DOHH2 (cell line): ENCODE data around the gene CCT2.

Source experiments
- H3F3A ChIP-seq: fragments of 200-600 bp; sonication (generic), shearing (Covaris generic); 2 replicates; pipeline ENCODE4 v1.6.0; 2016; ENCODE audit warnings: antibody characterized with exemption, mild to moderate bottlenecking; ENCODE audit not compliant: control insufficient read depth, insufficient read depth
- H3K27ac ChIP-seq: fragments of 200-600 bp; sonication (generic); 2 replicates; pipeline ENCODE4 v1.5.1; 2014; ENCODE audit warnings: low read depth, mild to moderate bottlenecking, low read length, moderate library complexity
- H3K27me3 ChIP-seq: fragments of 200-600 bp; sonication (generic); 2 replicates; pipeline ENCODE4 v1.6.1; 2014; ENCODE audit warnings: mild to moderate bottlenecking, low read length, mixed read lengths; ENCODE audit not compliant: control insufficient read depth
- H3K36me3 ChIP-seq: fragments of 200-600 bp; sonication (generic); 2 replicates; pipeline ENCODE4 v1.6.1; 2014; ENCODE audit warnings: mild to moderate bottlenecking, low read length, moderate library complexity, mixed read lengths; ENCODE audit not compliant: control insufficient read depth
- H3K4me1 ChIP-seq: fragments of 200-600 bp; sonication (generic); 2 replicates; pipeline ENCODE4 v1.6.1; 2014; ENCODE audit warnings: mild to moderate bottlenecking, low read length, mixed read lengths; ENCODE audit not compliant: control insufficient read depth
- H3K4me2 ChIP-seq: fragments of 200-600 bp; sonication (generic); 2 replicates; pipeline ENCODE4 v1.6.0; 2014; ENCODE audit warnings: mild to moderate bottlenecking, low read length, moderate library complexity
- H3K4me3 ChIP-seq: fragments of 200-600 bp; sonication (generic); 2 replicates; pipeline ENCODE4 v1.5.1; 2014; ENCODE audit warnings: mild to moderate bottlenecking, low read length, mixed read lengths
- H3K79me2 ChIP-seq: fragments of 200-600 bp; sonication (generic); 2 replicates; pipeline ENCODE4 v1.6.1; 2014; ENCODE audit warnings: mild to moderate bottlenecking, low read length, mixed read lengths; ENCODE audit not compliant: control insufficient read depth
- H3K9me2 ChIP-seq: fragments of 200-600 bp; sonication (generic); replicated peaks from 2 replicates; pipeline ENCODE4 v1.6.1; 2014; ENCODE audit warnings: mild to moderate bottlenecking, low read length, mixed read lengths; ENCODE audit not compliant: control insufficient read depth
- H3K9me3 ChIP-seq: fragments of 200-600 bp; sonication (generic); 2 replicates; pipeline ENCODE4 v1.6.1; 2014; ENCODE audit warnings: antibody characterized with exemption, low read length, mixed read lengths; ENCODE audit not compliant: control insufficient read depth, insufficient read depth
- H4K20me1 ChIP-seq: fragments of 200-600 bp; sonication (generic); 2 replicates; pipeline ENCODE4 v1.6.0; 2014; ENCODE audit warnings: low read depth, mild to moderate bottlenecking, antibody characterized with exemption, low read length, moderate library complexity; ENCODE audit not compliant: control insufficient read depth, insufficient read depth
- CTCF ChIP-seq: fragments of 200-600 bp; sonication (generic); IDR thresholded peaks from one replicate; pipeline ENCODE4 v1.5.1; 2014; ENCODE audit warnings: antibody characterized with exemption, mild to moderate bottlenecking, low read depth, low read length; ENCODE audit not compliant: poor library complexity, severe bottlenecking
- EZH2phosphoT487 ChIP-seq: fragments of 200-600 bp; sonication (generic); IDR thresholded peaks from 2 replicates; pipeline ENCODE4 v1.6.1; 2017; ENCODE audit warnings: borderline replicate concordance, mild to moderate bottlenecking, antibody characterized with exemption, low read length, moderate library complexity, mixed read lengths

The CCT2 gene

GRCh38 chr12:69616025-69616424, 30.8 kb downstream of the CCT2 start:
- Histone ChIP-seq H3K4me1 (no peaks in the 10 kb centered on the region), H4K20me1 (no peaks in the 10 kb centered on the region), H3K27ac (no peak overlapping the region), H3K79me2 (no peaks in the 10 kb centered on the region), H3K27me3 (no peaks in the 10 kb centered on the region; the same call in 1 of the 2 replicates), H3F3A (no peaks in the 10 kb centered on the region), H3K9me3 (no peaks in the 10 kb centered on the region), H3K9me2 (no peaks in the 10 kb centered on the region), H3K36me3 (no peaks in the 10 kb centered on the region), H3K4me3 (no peak overlapping the region), H3K4me2 (no peak overlapping the region)
- TF ChIP-seq EZH2phosphoT487 (no peak), CTCF (no peak)

GRCh38 chr12:69619050-69619449, 33.8 kb downstream of the CCT2 start:
- Histone ChIP-seq H3F3A (no peaks in the 10 kb centered on the region), H3K27me3 (no peaks in the 10 kb centered on the region; the same call in 1 of the 2 replicates), H3K4me3 (no peak overlapping the region), H4K20me1 (no peaks in the 10 kb centered on the region), H3K9me2 (no peaks in the 10 kb centered on the region), H3K4me2 (no peak overlapping the region), H3K27ac (no peak overlapping the region), H3K36me3 (no peaks in the 10 kb centered on the region), H3K9me3 (no peaks in the 10 kb centered on the region), H3K79me2 (no peaks in the 10 kb centered on the region), H3K4me1 (no peaks in the 10 kb centered on the region)
- no peak for TF ChIP-seq EZH2phosphoT487
- no peak for TF ChIP-seq CTCF

GRCh38 chr12:69620077-69620476, 34.8 kb downstream of the CCT2 start:
- no peak for TF ChIP-seq EZH2phosphoT487
- TF ChIP-seq CTCF = no peak
- no peaks in the 10 kb centered on the region for H3K9me2 ChIP-seq
- no peaks in the 10 kb centered on the region for H3K9me3 ChIP-seq
- H3K4me2 ChIP-seq = no peak overlapping the region
- H3F3A ChIP-seq = no peaks in the 10 kb centered on the region
- no peaks in the 10 kb centered on the region for H3K36me3 ChIP-seq
- H3K79me2 ChIP-seq = no peaks in the 10 kb centered on the region
- no peak overlapping the region for H3K4me3 ChIP-seq
- no peaks in the 10 kb centered on the region for H4K20me1 ChIP-seq
- no peak overlapping the region for H3K27ac ChIP-seq
- no peaks in the 10 kb centered on the region for H3K4me1 ChIP-seq
- H3K27me3 ChIP-seq = no peaks in the 10 kb centered on the region; the same call in 1 of the 2 replicates
